ENCODE results near the gene MT1H. TPM values are rescaled to one million over a fixed set of nuclear protein-coding genes. Genes with fewer than 3 reads are reported as not detected.
"Not testable (repeated sequence)": the region's sequence is repeated elsewhere in the genome, so short reads cannot be mapped to it uniquely, and the experiment has no call there.

The MT1H gene
- total RNA-seq, 1 experiment from 2014 or later: not detected

DNA sequence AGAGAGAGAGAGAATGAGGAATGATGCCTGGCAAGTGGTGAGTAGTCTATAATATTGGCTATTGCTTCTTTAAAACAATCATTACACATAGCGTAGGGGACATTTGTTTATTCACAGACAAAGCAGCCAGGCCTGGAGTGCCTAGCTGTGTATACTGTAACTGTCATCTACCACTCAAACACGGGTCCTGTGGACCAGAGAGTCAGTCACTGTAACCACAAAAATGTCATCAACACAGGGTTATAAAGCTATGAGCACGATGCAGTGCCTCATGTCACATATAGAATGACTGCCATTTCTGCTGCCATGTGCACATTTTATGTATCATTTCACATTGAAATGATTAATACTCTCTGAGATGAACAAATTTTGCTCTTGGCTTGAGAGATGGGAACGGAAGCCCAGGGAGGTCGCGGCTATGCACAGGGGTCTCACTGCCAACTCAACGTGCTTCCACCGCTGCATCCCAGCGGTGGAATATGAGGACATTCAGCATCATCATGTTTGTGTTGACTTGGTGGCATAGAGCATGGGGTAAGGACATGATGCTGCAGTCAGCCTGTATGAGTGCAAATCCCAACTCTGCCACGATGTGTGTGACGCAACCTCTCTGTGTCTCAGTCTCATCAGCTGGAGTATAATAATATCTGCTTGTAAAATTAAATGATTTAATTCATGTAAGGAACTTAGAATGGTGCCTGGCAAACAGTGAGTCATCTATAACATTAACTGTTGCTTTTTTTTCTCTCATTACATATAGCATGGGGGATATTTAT lies 3.3 kb downstream of the MT1H start:
- TF ChIP-seq, protein P1, sequence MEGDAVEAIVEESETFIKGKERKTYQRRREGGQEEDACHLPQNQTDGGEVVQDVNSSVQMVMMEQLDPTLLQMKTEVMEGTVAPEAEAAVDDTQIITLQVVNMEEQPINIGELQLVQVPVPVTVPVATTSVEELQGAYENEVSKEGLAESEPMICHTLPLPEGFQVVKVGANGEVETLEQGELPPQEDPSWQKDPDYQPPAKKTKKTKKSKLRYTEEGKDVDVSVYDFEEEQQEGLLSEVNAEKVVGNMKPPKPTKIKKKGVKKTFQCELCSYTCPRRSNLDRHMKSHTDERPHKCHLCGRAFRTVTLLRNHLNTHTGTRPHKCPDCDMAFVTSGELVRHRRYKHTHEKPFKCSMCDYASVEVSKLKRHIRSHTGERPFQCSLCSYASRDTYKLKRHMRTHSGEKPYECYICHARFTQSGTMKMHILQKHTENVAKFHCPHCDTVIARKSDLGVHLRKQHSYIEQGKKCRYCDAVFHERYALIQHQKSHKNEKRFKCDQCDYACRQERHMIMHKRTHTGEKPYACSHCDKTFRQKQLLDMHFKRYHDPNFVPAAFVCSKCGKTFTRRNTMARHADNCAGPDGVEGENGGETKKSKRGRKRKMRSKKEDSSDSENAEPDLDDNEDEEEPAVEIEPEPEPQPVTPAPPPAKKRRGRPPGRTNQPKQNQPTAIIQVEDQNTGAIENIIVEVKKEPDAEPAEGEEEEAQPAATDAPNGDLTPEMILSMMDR (IDR thresholded peaks at IDR 0.05; ENCODE audit: unreplicated experiment): no peak
- ChIA-PET CTCF (interaction anchor here (0.6 to 1.9 kb wide), 5 partner anchors 27 to 900 kb away, joined by 3 to 13 read pairs (median 3); no protein-coding TSS in a partner anchor), POLR2A (interaction anchor here (0.9 to 3.0 kb wide), 5 partner anchors 11 to 66 kb away, joined by 3 to 30 read pairs (median 4); partner anchors contain the start of genes MT1E, MT1X and MT2A)
- peaks cover 9% of the 10 kb centered on the region for H3K27me3 Mint-ChIP-seq (ENCODE audit: insufficient read depth, unreplicated experiment)
- H3K9me3 Mint-ChIP-seq (ENCODE audit: unreplicated experiment): no peaks in the 10 kb centered on the region
- no peaks in the 10 kb centered on the region for H3K4me1 Mint-ChIP-seq (ENCODE audit: insufficient read depth, unreplicated experiment)
- no peak overlapping the region for H3K4me3 Mint-ChIP-seq (ENCODE audit: unreplicated experiment)
- peak; percentile 51 for DNase-seq (ENCODE audit: unreplicated experiment)
- H3K27ac Mint-ChIP-seq (ENCODE audit: low read depth, unreplicated experiment): no peak overlapping the region
- no TSS peak for BruUV-seq (replicated peaks)
- no peaks in the 10 kb centered on the region for H3K36me3 Mint-ChIP-seq (ENCODE audit: insufficient read depth, unreplicated experiment)
- intact Hi-C loops (cut with micrococcal nuclease): no loop called here

DNA sequence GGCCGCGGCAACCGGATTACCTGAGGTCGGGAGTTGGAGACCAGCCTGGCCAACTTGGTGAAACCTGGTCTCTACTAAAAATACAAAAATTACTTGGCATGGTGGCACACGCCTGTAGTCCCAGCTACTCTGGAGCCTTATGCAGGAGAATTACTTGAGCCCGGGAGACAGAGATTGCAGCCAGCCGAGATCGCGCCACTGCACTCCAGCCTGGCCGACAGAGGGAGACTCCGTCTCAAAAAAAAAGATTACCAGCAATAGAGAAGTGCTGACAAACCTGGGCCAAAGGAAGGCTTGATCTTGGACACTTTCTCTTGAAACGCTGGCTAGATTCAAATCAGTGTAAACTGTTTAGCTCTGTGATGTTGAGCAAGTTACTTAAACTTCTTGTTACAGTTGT lies 4.3 kb downstream of the MT1H start:
- Mint-ChIP-seq H3K4me3 (ENCODE audit: unreplicated experiment) (no peak overlapping the region), H3K9me3 (ENCODE audit: unreplicated experiment) (no peaks in the 10 kb centered on the region), H3K4me1 (ENCODE audit: insufficient read depth, unreplicated experiment) (no peaks in the 10 kb centered on the region), H3K27me3 (ENCODE audit: insufficient read depth, unreplicated experiment) (peaks cover 1% of the 10 kb centered on the region), H3K27ac (ENCODE audit: low read depth, unreplicated experiment) (no peak overlapping the region), H3K36me3 (ENCODE audit: insufficient read depth, unreplicated experiment) (no peaks in the 10 kb centered on the region)
- no TSS peak for BruUV-seq (replicated peaks)
- no peak for DNase-seq (ENCODE audit: unreplicated experiment)
- POLR2A ChIA-PET: interaction anchor here (1.1 to 3.0 kb wide), 5 partner anchors 10 to 67 kb away, joined by 3 to 30 read pairs (median 4); partner anchors contain the start of genes MT1X and MT2A
- TF ChIP-seq, protein P1 (IDR thresholded peaks at IDR 0.05; ENCODE audit: unreplicated experiment): peak; percentile 28
- intact Hi-C loops (cut with micrococcal nuclease): loop anchor here (1.0 kb wide), 1 partner anchor 28 kb away; no protein-coding TSS in a partner anchor
- CTCF ChIA-PET: interaction anchor here (0.7 to 1.9 kb wide), 3 partner anchors 28 to 901 kb away, joined by 3 to 13 read pairs (median 3); no protein-coding TSS in a partner anchor

DNA sequence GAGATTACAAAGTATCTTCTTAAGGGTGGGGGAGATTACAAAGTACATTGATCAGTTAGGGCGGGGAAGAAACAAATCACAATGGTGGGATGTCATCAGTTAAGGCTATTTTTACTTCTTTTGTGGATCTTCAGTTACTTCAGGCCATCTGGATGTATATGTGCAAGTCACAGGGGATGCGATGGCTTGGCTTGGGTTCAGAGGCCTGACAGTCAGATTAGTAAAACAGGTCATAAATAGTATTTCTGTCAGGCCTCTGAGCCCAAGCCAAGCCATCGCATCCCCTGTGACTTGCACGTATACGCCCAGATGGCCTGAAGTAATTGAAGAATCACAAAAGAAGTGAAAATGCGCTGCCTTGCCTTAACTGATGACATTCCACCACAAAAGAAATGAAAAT lies 5.0 kb downstream of the MT1H start:
- BruUV-seq (replicated peaks); H3K27ac Mint-ChIP-seq (ENCODE audit: low read depth, unreplicated experiment); H3K4me3 Mint-ChIP-seq (ENCODE audit: unreplicated experiment); H3K9me3 Mint-ChIP-seq (ENCODE audit: unreplicated experiment); H3K27me3 Mint-ChIP-seq (ENCODE audit: insufficient read depth, unreplicated experiment); H3K4me1 Mint-ChIP-seq (ENCODE audit: insufficient read depth, unreplicated experiment); DNase-seq (ENCODE audit: unreplicated experiment); CTCF ChIA-PET; H3K36me3 Mint-ChIP-seq (ENCODE audit: insufficient read depth, unreplicated experiment): not testable (repeated sequence)
- intact Hi-C loops (cut with micrococcal nuclease): loop anchor here (1.0 kb wide), 1 partner anchor 28 kb away; no protein-coding TSS in a partner anchor
- POLR2A ChIA-PET: interaction anchor here (1.1 to 3.0 kb wide), 3 partner anchors 9 to 67 kb away, joined by 3 to 30 read pairs (median 14); partner anchors contain the start of genes MT1X and MT2A

DNA sequence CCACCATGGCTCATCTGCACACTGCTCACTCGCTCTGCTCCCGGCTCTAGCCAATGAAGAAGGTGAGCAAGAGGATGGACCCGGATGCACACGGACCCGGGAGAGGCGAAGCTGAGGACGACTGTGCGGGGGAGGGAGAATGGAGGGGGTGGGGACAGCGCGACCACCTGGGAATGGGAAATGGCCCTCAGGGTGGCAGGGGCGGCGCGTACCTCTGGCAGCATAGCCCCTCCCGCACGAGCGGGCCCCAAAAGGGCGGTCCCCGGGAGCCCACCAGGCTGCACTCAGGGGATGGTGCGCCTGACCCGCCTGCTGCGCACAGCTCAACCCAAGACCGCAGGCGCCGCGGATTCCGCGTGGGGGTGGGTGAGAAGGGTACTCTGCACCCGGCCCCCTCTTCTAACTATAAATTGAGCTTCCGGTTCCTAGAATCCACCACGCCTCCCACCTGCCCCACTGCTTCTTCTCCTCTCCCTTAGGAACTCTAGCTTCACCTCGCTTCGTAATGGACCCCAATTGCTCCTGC lies 6.1 kb downstream of the MT1H start:
- POLR2A ChIA-PET: interaction anchor here (1.1 to 14.3 kb wide), 3 partner anchors 18 to 65 kb away, joined by 5 to 793 read pairs (median 444); partner anchors contain the start of genes MT1E, MT1F and MT2A
- Mint-ChIP-seq H3K27me3 (ENCODE audit: insufficient read depth, unreplicated experiment) (no peaks in the 10 kb centered on the region), H3K4me1 (ENCODE audit: insufficient read depth, unreplicated experiment) (peaks cover 5% of the 10 kb centered on the region), H3K36me3 (ENCODE audit: insufficient read depth, unreplicated experiment) (no peaks in the 10 kb centered on the region), H3K9me3 (ENCODE audit: unreplicated experiment) (no peaks in the 10 kb centered on the region), H3K4me3 (ENCODE audit: unreplicated experiment) (no peak overlapping the region), H3K27ac (ENCODE audit: low read depth, unreplicated experiment) (no peak overlapping the region)
- no TSS peak for BruUV-seq (replicated peaks)
- intact Hi-C loops (cut with micrococcal nuclease): no loop called here
- TF ChIP-seq, protein P1 (IDR thresholded peaks at IDR 0.05; ENCODE audit: unreplicated experiment): no peak
- DNase-seq (ENCODE audit: unreplicated experiment): no peak
- CTCF ChIA-PET: interaction anchor here (0.6 to 1.9 kb wide), 2 partner anchors 20 to 850 kb away, joined by 3 to 6 read pairs; no protein-coding TSS in a partner anchor

All from MCF 10A (cell line).